MCF 10A (cell line): ENCODE measurements around the gene PALLD. TPM values are rescaled to one million over a fixed set of nuclear protein-coding genes. Genes with fewer than 3 reads are reported as not detected.

Experiments
- BruUV-seq: library from RNA; stranded (reverse); fragments of 400-500 nt; replicated peaks from 2 replicates; lab custom pipeline; 2021; lab: Mats Ljungman, UMichigan
- CTCF ChIA-PET: fragments of 300-600 bp; sonication (Branson Sonifier 250); formaldehyde crosslinking; extraction: SDS; loops from one replicate; lab custom pipeline; 2021; ENCODE audit warnings: antibody characterized with exemption, inconsistent platforms; lab: Yijun Ruan, JAX
- POLR2A ChIA-PET: fragments of 300-600, 350-650 bp; sonication (Branson Sonifier 250); formaldehyde crosslinking; extraction: SDS; loops from one replicate; lab custom pipeline; 2020; ENCODE audit warnings: antibody characterized with exemption, inconsistent platforms; lab: Yijun Ruan, JAX
- DNase-seq: peaks from one replicate; pipeline ENCODE4 v3.0.0-alpha.2; 2018; ENCODE audit not compliant: unreplicated experiment
- H3K27ac Mint-ChIP-seq: one replicate; pipeline ENCODE4 v1.8.0; 2022; ENCODE audit warnings: mild to moderate bottlenecking, low read depth, mixed read lengths; ENCODE audit not compliant: unreplicated experiment
- H3K27me3 Mint-ChIP-seq: one replicate; pipeline ENCODE4 v1.8.0; 2022; ENCODE audit warnings: mixed read lengths; ENCODE audit not compliant: insufficient read depth, unreplicated experiment
- H3K36me3 Mint-ChIP-seq: one replicate; pipeline ENCODE4 v1.8.0; 2022; ENCODE audit warnings: mild to moderate bottlenecking, moderate library complexity, mixed read lengths; ENCODE audit not compliant: insufficient read depth, unreplicated experiment
- H3K4me1 Mint-ChIP-seq: one replicate; pipeline ENCODE4 v1.8.0; 2022; ENCODE audit warnings: mixed read lengths; ENCODE audit not compliant: insufficient read depth, unreplicated experiment
- H3K4me3 Mint-ChIP-seq: one replicate; pipeline ENCODE4 v1.8.0; 2022; ENCODE audit warnings: mild to moderate bottlenecking, moderate library complexity, mixed read lengths; ENCODE audit not compliant: unreplicated experiment
- H3K9me3 Mint-ChIP-seq: one replicate; pipeline ENCODE4 v1.8.0; 2022; ENCODE audit warnings: mixed read lengths; ENCODE audit not compliant: unreplicated experiment
- intact Hi-C: fragments of 100-400 bp; cut with micrococcal nuclease; formaldehyde crosslinking; loops from 2 replicates; pipeline ENCODE4 v1.14.1; 2022
- total RNA-seq: library from RNA; stranded (reverse); gene quantifications from 2 replicates; pipeline ENCODE4 v1.2.3, GENCODE V29; 2022
- TF ChIP-seq, protein P1 (sequence below): fragments of 200-600 bp; IDR thresholded peaks from one replicate; pipeline ENCODE4 v1.8.0; 2022; ENCODE audit warnings: antibody characterized with exemption, mild to moderate bottlenecking; ENCODE audit not compliant: unreplicated experiment

PALLD gene
- total RNA-seq, 1 experiment from 2014 or later: 191 TPM

DNA sequence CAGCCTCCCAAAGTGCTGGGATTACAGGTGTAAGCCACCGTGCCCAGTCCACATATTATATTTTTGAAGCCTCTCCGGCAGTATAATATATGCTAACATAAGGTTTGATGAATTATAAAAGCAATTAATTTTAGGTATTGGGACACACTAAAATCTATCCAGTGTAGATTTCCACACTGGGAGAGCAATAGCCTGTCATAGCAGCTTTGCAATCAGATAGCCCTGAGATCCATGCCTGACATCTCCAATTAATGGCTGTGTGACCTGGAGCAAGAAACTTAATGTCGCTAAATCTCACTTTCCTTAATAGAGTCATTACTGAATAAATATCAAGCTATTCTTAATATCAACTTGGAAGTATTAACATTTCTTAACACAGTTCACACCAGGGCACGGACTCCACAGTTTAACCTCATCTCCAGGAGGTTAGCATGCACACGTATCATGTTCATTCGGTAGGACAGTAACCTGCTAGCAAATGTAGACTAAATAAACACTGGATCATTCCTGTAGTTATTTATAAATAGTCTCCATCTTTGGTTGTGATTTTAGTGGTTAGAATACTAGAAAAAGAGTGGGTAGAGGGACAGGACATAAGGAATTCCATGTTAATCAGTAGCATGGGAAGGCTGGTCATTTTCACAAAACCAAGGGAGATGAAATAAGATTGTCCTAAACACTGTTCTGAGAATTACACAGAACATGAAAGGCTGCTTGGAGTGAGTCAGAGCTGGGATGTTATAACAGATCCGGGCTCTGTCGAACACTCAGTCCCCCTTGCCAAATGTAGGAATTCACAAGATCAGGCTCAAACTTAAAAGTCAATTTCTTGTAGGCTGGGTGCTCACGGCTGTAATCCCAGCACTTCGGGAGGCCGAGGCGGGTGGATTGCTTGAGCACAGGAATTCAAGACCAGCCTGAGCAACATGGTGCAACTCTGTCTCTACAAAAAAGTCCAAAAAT is 254.7 kb downstream of the PALLD start:
- H3K9me3 Mint-ChIP-seq: peaks cover 7% of the 10 kb centered on the region
- no peaks in the 10 kb centered on the region for H3K27me3 Mint-ChIP-seq
- DNase-seq: peak; percentile 24
- POLR2A ChIA-PET: interaction anchor here (0.7 to 1.0 kb wide), 2 partner anchors 14 to 80 kb away, joined by 3 to 4 read pairs; no protein-coding TSS in a partner anchor
- H3K27ac Mint-ChIP-seq: peak overlapping the region; percentile 63
- no peak overlapping the region for H3K4me3 Mint-ChIP-seq
- BruUV-seq: no TSS peak
- peaks cover 7% of the 10 kb centered on the region for H3K36me3 Mint-ChIP-seq
- intact Hi-C loops: no loop called here
- H3K4me1 Mint-ChIP-seq: peaks cover 22% of the 10 kb centered on the region
- TF ChIP-seq, protein P1, sequence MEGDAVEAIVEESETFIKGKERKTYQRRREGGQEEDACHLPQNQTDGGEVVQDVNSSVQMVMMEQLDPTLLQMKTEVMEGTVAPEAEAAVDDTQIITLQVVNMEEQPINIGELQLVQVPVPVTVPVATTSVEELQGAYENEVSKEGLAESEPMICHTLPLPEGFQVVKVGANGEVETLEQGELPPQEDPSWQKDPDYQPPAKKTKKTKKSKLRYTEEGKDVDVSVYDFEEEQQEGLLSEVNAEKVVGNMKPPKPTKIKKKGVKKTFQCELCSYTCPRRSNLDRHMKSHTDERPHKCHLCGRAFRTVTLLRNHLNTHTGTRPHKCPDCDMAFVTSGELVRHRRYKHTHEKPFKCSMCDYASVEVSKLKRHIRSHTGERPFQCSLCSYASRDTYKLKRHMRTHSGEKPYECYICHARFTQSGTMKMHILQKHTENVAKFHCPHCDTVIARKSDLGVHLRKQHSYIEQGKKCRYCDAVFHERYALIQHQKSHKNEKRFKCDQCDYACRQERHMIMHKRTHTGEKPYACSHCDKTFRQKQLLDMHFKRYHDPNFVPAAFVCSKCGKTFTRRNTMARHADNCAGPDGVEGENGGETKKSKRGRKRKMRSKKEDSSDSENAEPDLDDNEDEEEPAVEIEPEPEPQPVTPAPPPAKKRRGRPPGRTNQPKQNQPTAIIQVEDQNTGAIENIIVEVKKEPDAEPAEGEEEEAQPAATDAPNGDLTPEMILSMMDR: no peak
- CTCF ChIA-PET: no interaction called here

DNA sequence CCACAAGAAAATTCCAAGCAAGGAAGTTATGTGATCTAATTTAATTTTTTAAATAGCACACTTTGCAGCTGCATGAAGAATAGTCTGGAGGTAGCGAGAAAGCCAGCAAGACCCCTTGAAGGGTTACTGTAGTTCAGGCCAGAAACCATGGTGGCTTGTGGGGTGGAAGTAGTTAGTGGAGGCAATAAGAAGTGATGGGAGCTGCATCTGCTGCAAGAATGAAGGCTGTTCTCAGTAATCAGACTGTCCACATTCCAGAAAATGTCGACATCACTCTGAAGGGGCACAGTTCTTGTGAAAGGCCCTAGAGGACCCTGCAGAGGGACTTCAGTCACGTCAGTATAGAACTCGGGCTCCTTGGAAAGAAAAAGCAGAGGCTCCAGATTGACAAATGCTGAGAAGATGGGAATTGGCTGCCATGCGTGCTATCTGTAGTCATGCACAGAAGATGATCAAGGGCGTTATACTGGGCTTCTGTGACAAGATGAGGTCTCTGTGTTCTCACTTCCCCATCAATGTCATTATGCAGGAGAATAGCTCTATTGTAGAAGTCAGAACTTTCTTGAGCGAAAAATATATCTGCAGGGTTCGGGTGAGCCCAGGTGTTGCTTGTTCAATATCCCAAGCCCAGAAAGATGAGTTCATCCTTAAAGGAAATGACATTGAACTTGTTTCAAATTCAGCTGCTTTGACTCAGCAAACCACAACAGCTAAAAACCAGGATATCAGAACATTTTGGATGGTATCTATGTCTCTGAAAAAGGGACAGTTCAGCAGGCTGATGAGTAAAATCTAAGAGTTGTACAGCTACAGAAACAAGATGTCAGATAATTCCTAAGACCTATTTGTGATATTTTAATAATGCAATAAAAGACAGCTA is 259.0 kb downstream of the PALLD start:
- Mint-ChIP-seq H3K36me3 (no peaks in the 10 kb centered on the region), H3K27me3 (no peaks in the 10 kb centered on the region), H3K4me3 (no peak overlapping the region), H3K9me3 (peaks cover 7% of the 10 kb centered on the region), H3K4me1 (peaks cover 48% of the 10 kb centered on the region), H3K27ac (peak overlapping the region; percentile 88)
- no peak for DNase-seq
- intact Hi-C loops: no loop called here
- ChIA-PET POLR2A (interaction anchor here (0.8 to 2.3 kb wide), 6 partner anchors 10 to 76 kb away, joined by 3 to 9 read pairs (median 4); no protein-coding TSS in a partner anchor), CTCF (interaction anchor here (0.5 to 1.3 kb wide), 5 partner anchors 20 to 252 kb away, joined by 3 to 5 read pairs (median 3); no protein-coding TSS in a partner anchor)
- TF ChIP-seq, protein P1: no peak
- no TSS peak for BruUV-seq

DNA sequence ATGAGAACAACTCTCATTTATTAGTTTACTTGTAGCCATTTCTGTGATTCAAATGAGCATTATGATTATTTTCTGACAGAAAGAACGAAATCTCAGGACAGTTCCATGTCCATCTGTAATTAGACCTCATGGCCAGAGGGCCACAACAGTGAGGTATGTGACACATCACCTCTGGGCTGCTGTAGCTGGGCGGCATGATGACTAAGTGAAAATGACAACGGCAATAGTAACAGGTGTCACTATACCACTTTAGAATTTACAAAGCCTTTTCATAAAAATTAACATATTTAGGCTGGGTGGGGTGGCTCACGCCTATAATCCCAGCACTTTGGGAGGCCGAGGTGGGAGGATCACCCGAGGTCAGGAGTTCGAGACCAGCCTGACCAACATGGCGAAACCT is 260.6 kb downstream of the PALLD start:
- POLR2A ChIA-PET: no interaction called here
- intact Hi-C loops: no loop called here
- TF ChIP-seq, protein P1: no peak
- Mint-ChIP-seq H3K36me3 (no peaks in the 10 kb centered on the region), H3K9me3 (peaks cover 7% of the 10 kb centered on the region), H3K4me3 (no peak overlapping the region), H3K27me3 (no peaks in the 10 kb centered on the region), H3K4me1 (peaks cover 41% of the 10 kb centered on the region), H3K27ac (peak overlapping the region; percentile 88)
- CTCF ChIA-PET: no interaction called here
- no peak for DNase-seq
- no TSS peak for BruUV-seq
